ENCODE measurements around the gene MACROD2.

Gene MACROD2

GRCh38 chr20:14790771-14791620 lies 795.7 kb downstream of the MACROD2 start:
- TF ChIP-seq ZXDB (tag by site-specific recombination; IDR thresholded peaks at IDR 0.05) (no peak), REST (tag by site-specific recombination; IDR thresholded peaks at IDR 0.05) (no peak), GLIS1 (tag by site-specific recombination; IDR thresholded peaks at IDR 0.05) (no peak), ZNF155 (tag by site-specific recombination; IDR thresholded peaks at IDR 0.05) (no peak), ZNF513 (tag by site-specific recombination; IDR thresholded peaks at IDR 0.05) (no peak), EGR2 (tag by site-specific recombination; IDR thresholded peaks at IDR 0.05; ENCODE audit: low read depth) (no peak), OSR2 (tag by site-specific recombination; IDR thresholded peaks at IDR 0.05) (no peak), ZNF19 (tag by site-specific recombination; IDR thresholded peaks at IDR 0.05; ENCODE audit: low read depth) (no peak)
- Histone ChIP-seq H3K4me1 (ENCODE audit: control insufficient read depth, insufficient read depth, low read length) (no peaks in the 10 kb centered on the region), H3K36me3 (ENCODE audit: control insufficient read depth in 2 of 2, insufficient read depth in 1 of 2, low read length in 2 of 2) (no peaks in the 10 kb centered on the region), H3K27ac (ENCODE audit: extremely low read depth, low read depth, low read length) (no peak overlapping the region), H3K9me3 (ENCODE audit: control insufficient read depth, insufficient read depth, low read depth, low read length) (no peaks in the 10 kb centered on the region), H3K4me3 (ENCODE audit: low read depth, low read length) (no peak overlapping the region)
- CTCF ChIA-PET, result interaction anchor here (0.9 kb wide), 1 partner anchor 25 kb away, joined by 7 read pairs; no protein-coding TSS in a partner anchor
- POLR2A ChIA-PET, result no interaction called here

- ChIA-PET POLR2A (no interaction called here), CTCF (interaction anchor here (0.6 to 0.7 kb wide), 2 partner anchors 9 to 161 kb away, joined by 3 read pairs; no protein-coding TSS in a partner anchor)
- no peaks in the 10 kb centered on the region for H3K4me1 ChIP-seq (ENCODE audit: control insufficient read depth, insufficient read depth, low read length)
- H3K9me3 ChIP-seq (ENCODE audit: control insufficient read depth, insufficient read depth, low read depth, low read length), result no peaks in the 10 kb centered on the region
- H3K27ac ChIP-seq (ENCODE audit: extremely low read depth, low read depth, low read length), result no peak overlapping the region
- TF ChIP-seq ZBTB44 (tag by site-specific recombination; IDR thresholded peaks at IDR 0.05) (no peak), ZNF488 (tag by site-specific recombination; IDR thresholded peaks at IDR 0.05) (no peak), ZNF660 (tag by site-specific recombination; IDR thresholded peaks at IDR 0.05) (no peak), ZNF561 (tag by site-specific recombination; IDR thresholded peaks at IDR 0.05; ENCODE audit: borderline replicate concordance) (no peak), KLF8 (tag by site-specific recombination; IDR thresholded peaks at IDR 0.05) (no peak), ZNF146 (tag by site-specific recombination; IDR thresholded peaks at IDR 0.05) (no peak), OVOL3 (tag by site-specific recombination; IDR thresholded peaks at IDR 0.05) (no peak), SP3 (tag by site-specific recombination; IDR thresholded peaks at IDR 0.05) (no peak), ZSCAN18 (tag by site-specific recombination; IDR thresholded peaks at IDR 0.05) (no peak)
- no peaks in the 10 kb centered on the region for H3K36me3 ChIP-seq (ENCODE audit: control insufficient read depth in 2 of 2, insufficient read depth in 1 of 2, low read length in 2 of 2)
- H3K4me3 ChIP-seq (ENCODE audit: low read depth, low read length), result no peak overlapping the region
These were observed 797.6 kb downstream of the MACROD2 start for GRCh38 chr20:14792915-14793314.
